ENCODE measurements around the gene UGT1A1. TPM values are rescaled to one million over a fixed set of nuclear protein-coding genes. Genes with fewer than 3 reads are reported as not detected.

Gene UGT1A1
- total and polyA plus RNA-seq, 2 donors (not counting 3 experiments of a cell fraction or from before 2014, with no cell fraction given) = not detected

DNA sequence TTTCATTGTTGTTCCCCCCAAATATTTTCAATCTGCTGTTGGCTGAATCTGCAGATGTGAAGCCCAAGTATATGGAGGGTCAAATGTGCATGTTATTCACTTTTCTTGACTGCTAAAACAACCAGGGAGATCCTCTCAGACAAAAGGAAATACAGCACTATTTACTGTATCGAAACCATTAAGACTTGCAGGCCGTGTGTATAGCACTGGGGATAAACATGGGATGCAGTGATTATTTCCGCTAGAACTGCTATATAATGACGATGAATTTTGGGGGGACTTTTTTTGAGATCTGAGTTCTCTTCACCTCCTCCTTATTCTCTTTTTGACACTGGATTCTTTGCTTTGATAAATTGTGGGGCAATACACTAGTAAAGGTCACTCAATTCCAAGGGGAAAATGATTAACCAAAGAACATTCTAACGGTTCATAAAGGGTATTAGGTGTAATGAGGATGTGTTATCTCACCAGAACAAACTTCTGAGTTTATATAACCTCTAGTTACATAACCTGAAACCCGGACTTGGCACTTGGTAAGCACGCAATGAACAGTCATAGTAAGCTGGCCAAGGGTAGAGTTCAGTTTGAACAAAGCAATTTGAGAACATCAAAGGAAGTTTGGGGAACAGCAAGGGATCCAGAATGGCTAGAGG, 3.5 kb upstream of the UGT1A1 start:
- Histone ChIP-seq H3K9me3 (replicated peaks; ENCODE audit: control insufficient read depth, insufficient read depth, low read length) (no peaks in the 10 kb centered on the region), H3K27ac (ENCODE audit: insufficient read depth, low read depth, low read length) (no peak overlapping the region), H2AFZ (ENCODE audit: low read depth, low read length) (no peak overlapping the region), H3K4me2 (ENCODE audit: insufficient read depth, low read length) (no peak overlapping the region), H3K36me3 (ENCODE audit: control insufficient read depth in 2 of 2, extremely low read depth in 1 of 2, insufficient read depth in 2 of 2, low read length in 2 of 2) (no peaks in the 10 kb centered on the region), H3K9me1 (replicated peaks; ENCODE audit: control insufficient read depth, extremely low read depth, insufficient read depth, low read length) (no peaks in the 10 kb centered on the region), H3K4me3 (replicated peaks in 1 of 3; ENCODE audit: insufficient read depth in 1 of 3, low read depth in 1 of 3, low read length in 3 of 3) (no peak overlapping the region), H3K9ac (replicated peaks; ENCODE audit: extremely low read depth, insufficient read depth, low read length) (no peak overlapping the region), H3K4me1 (ENCODE audit: control insufficient read depth, extremely low read depth, insufficient read depth, low read length) (no peaks in the 10 kb centered on the region), H3K27me3 (ENCODE audit: control insufficient read depth in 2 of 2, insufficient read depth in 2 of 2, low read length in 2 of 2) (peaks cover 0 to 3% of the 10 kb centered on the region in 2 experiments), H4K20me1 (replicated peaks; ENCODE audit: control insufficient read depth, extremely low read depth, insufficient read depth, low read length) (no peaks in the 10 kb centered on the region), H3K79me2 (ENCODE audit: control insufficient read depth, insufficient read depth, low read length) (no peaks in the 10 kb centered on the region)
- no peak for TF ChIP-seq POLR2AphosphoS5 (IDR thresholded peaks at IDR 0.05; ENCODE audit: insufficient read depth, low read depth, low read length)
- TF ChIP-seq FOS (IDR thresholded peaks at IDR 0.05; ENCODE audit: borderline replicate concordance, insufficient read depth, low read length) = no peak
- no peak for TF ChIP-seq POLR2A (IDR thresholded peaks at IDR 0.05; ENCODE audit: low read depth, low read length)
- no peak for TF ChIP-seq MYC (IDR thresholded peaks at IDR 0.05; ENCODE audit: low read depth, low read length)
- no peak for TF ChIP-seq GATA2 (IDR thresholded peaks at IDR 0.05; ENCODE audit: insufficient read depth, insufficient read length, low read depth, low read length)
- no peak for TF ChIP-seq EZH2 (IDR thresholded peaks at IDR 0.05; ENCODE audit: borderline replicate concordance, low read depth, low read length, severe bottlenecking)
- no peak for TF ChIP-seq JUN (IDR thresholded peaks at IDR 0.05; ENCODE audit: borderline replicate concordance, insufficient read depth, insufficient read length, low read depth)
- TF ChIP-seq, protein P1, sequence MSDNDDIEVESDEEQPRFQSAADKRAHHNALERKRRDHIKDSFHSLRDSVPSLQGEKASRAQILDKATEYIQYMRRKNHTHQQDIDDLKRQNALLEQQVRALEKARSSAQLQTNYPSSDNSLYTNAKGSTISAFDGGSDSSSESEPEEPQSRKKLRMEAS (IDR thresholded peaks at IDR 0.05; ENCODE audit: insufficient read depth, insufficient read length) = no peak
- TF ChIP-seq, protein P2, sequence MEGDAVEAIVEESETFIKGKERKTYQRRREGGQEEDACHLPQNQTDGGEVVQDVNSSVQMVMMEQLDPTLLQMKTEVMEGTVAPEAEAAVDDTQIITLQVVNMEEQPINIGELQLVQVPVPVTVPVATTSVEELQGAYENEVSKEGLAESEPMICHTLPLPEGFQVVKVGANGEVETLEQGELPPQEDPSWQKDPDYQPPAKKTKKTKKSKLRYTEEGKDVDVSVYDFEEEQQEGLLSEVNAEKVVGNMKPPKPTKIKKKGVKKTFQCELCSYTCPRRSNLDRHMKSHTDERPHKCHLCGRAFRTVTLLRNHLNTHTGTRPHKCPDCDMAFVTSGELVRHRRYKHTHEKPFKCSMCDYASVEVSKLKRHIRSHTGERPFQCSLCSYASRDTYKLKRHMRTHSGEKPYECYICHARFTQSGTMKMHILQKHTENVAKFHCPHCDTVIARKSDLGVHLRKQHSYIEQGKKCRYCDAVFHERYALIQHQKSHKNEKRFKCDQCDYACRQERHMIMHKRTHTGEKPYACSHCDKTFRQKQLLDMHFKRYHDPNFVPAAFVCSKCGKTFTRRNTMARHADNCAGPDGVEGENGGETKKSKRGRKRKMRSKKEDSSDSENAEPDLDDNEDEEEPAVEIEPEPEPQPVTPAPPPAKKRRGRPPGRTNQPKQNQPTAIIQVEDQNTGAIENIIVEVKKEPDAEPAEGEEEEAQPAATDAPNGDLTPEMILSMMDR (IDR thresholded peaks at IDR 0.05; ENCODE audit: extremely low read depth in 1 of 2, insufficient read depth in 1 of 2, low read depth in 1 of 2, low read length in 2 of 2) = no peak
- no TSS peak for BruUV-seq (replicated peaks)
- CTCF ChIA-PET = no interaction called here
- POLR2A ChIA-PET = no interaction called here
- dilution Hi-C loops (cut with MboI; ENCODE audit: extremely low pct_ligation_motif_present, low sequenced_read_pairs) = no loop called here
- FAIRE-seq (no peak), DNase-seq (ENCODE audit: low read depth, low spot score) (no peak)
- intact Hi-C loops (cut with micrococcal nuclease) = no loop called here

Data from endothelial cell of umbilical vein (primary cell).